SW480 (cell line): Measurements from ENCODE around the gene KRTAP6-3.

Experiments used
- DNase-seq: peaks from one replicate; pipeline ENCODE4 v3.0.0-alpha.2; 2016; ENCODE audit warnings: low spot score

KRTAP6-3 gene

GRCh38 chr21:30625449-30626165, 33.4 kb downstream of the KRTAP6-3 start:
- DNase-seq: no peak

DNA sequence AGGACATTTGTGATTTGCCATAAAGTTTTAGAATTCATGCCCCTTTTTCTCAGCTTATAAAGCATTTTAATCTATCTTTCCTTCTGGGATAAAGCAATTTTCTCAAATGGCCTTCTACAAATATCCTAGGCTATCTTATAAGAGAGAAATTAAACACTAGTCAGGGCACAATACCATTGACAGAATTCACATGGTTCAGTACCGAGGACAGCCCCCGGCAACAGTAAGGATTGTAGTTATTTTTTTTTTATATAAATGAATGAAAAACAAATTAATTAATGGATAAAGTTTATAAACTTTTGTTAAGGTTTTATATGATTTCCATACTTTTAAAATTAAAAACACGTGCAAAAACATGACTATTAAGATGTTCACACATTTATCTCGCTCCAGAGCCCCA, 35.9 kb downstream of the KRTAP6-3 start:
- no peak for DNase-seq

DNA sequence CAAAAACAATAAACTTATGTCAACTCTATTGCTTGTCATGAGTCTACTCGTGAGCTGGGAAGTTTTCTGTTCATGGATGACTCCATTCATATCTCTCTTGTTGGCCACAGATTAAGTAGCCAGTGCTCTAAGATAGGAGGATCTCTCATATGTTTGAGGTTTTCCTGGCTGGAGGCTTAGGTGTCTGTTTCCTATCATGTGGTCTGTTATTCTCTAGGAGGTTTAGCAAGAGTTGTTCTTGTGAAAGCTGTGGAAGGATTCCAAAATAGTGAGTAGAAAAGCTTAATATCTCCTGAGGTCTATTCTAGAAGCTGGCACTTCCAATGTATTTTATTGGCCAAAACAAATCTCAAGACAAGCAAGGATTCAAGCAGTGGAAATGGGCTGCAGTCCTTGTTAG, 37.0 kb downstream of the KRTAP6-3 start:
- DNase-seq: no peak

DNA sequence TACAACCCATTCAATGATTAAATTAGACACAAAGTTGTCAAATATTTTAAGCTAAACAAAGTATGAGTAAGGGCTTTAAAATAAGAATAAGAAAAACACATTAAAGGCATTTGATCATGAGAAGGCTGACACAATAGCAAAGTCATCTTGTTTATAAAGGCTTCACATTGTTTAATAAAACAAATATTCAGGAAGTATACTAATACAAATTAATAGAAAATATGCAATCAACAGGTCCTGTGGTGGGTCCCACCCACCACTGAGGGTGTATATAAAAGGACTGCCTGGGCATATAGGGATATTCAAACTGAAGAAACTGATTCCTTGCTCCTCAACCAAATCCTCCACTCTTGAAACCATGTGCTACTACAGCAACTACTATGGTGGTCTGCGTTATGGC, 42.7 kb downstream of the KRTAP6-3 start, which contains the start of gene KRTAP20-2:
Gene KRTAP20-2 (plus strand): TSS at position 301 of the 400 bp plus-strand sequence. CDS start 58 bp downstream, at position 359.
- DNase-seq: no peak

DNA sequence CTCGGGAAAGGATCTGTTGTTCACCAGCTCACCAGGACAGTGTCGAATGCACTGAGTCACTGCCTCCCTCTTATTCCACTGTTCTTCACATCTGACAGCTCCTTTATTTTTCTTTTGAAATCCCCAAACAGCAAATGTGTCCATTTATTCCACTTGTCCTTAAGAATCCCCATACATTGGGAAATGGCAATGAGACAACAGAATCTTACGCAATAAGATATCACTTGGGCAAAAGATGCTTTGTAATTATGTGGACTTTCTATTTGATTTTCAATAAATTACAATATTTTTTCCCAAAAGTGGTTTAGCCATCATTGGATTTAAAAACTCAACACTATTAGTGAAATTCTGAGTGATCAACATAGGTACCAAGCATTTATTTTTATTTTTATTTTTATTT, 46.4 kb downstream of the KRTAP6-3 start:
- no peak for DNase-seq

- DNase-seq: no peak
Observed at GRCh38 chr21:30642564-30642963, 50.3 kb downstream of the KRTAP6-3 start, which contains the start of gene KRTAP20-3. Gene KRTAP20-3 (plus strand): TSS chr21:30642864.
